ENCODE data around the gene PTPRC.
A peak's percentile ranks its signal among the peaks of the same experiment; 100 is the strongest.

The PTPRC gene

GRCh38 chr1:198648592-198648991 lies 9.8 kb downstream of the PTPRC start:
- DNase-seq, result no peak

DNA sequence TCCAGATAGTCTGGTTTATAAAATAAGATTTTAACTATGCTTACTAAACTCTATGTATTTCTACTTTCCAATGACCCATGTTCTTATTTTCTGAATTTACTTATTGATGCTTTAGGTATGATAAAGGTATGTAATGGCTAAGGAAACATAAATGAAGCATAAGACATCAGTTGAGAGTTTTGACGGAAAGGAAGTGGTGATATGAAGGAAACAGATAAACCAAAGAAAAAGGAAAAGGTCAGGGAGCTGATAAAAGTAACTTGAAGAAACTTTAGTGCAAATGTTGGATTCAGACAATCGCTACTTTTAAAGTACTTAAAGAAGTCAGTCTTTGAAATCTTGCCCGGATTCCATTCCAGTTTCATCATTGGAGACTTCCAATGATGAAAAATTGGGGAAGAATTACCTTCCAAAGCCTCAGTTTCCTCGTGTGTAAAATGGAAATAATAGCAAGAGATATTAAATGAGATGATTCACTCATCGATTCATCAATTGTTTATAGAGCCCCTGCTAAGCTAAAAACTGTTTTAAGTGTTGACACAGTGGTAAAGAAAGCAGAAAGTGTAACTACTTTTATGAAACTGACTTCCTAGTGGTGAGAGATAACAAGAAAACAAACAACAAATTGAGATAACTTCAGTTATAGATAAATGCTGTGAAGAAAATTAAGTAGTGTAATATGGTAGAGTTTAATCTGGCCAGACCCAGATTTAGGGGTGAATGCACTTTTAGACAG lies 10.6 kb downstream of the PTPRC start:
- DNase-seq, result no peak

GRCh38 chr1:198649968-198650338 lies 11.1 kb downstream of the PTPRC start:
- no peak for DNase-seq

- DNase-seq, result no peak
Measured at GRCh38 chr1:198650506-198650905, 11.7 kb downstream of the PTPRC start.

DNA sequence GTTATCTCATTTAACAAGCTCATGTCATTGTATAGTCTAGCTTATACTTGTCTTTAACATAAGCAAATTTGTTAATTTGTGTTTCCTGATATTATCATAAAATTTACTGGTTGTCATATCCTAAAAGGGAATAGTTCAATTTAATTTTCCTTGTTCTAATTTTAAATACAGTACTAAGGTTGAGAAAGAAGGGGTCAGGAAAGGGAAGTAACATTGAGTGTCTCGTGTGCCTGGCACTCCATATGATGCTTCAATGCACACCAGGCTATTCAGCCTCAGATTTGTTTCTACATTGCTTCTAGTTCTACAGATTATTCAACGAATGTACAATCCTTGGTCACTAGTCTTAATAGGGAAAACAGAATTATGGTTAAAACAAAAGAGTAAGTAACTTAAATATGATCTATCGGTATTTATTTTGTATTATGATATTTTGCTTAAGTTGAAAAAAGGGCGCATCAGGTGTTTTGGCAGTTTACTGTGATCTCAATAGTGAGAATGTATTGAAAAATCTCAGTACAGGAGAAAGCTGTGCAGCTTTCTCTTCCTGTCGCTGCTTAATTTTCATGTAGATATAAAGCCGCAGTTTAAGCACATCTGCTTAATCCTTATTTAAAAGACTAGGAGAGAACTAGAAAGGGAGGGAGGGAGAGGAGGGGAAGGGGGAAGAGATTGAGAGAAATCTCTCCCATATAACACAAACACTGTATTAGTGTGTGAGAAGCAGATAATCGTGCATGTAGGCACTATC lies 13.0 kb downstream of the PTPRC start:
- DNase-seq, result no peak

- DNase-seq, result no peak
Measured at GRCh38 chr1:198653808-198654413, 15.1 kb downstream of the PTPRC start.

- DNase-seq, result no peak
Measured at GRCh38 chr1:198655459-198656121, 16.8 kb downstream of the PTPRC start.

DNA sequence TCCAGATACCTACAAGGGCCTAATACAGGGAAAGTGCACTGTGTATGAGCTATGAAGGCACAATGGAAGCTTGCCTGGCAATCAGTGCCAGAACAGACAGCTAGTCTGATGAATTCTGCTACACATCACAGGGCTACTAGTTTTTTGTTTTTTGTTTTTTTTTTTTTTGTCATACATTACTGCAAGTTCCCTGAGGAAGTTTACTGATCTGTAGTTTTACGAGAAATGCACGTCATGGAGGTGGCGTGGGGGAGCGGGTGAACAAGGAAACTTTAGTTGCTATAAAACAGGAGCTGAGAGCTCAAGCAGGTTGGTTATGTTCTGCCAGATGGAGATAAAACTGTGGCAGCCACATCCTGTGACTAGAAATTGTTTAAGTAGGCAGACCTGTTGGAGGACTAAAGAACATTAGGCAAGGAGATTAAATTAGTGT lies 17.7 kb downstream of the PTPRC start:
- no peak for DNase-seq

- DNase-seq, result peak; percentile 45
Measured at GRCh38 chr1:198657550-198658064, 18.8 kb downstream of the PTPRC start.

DNA sequence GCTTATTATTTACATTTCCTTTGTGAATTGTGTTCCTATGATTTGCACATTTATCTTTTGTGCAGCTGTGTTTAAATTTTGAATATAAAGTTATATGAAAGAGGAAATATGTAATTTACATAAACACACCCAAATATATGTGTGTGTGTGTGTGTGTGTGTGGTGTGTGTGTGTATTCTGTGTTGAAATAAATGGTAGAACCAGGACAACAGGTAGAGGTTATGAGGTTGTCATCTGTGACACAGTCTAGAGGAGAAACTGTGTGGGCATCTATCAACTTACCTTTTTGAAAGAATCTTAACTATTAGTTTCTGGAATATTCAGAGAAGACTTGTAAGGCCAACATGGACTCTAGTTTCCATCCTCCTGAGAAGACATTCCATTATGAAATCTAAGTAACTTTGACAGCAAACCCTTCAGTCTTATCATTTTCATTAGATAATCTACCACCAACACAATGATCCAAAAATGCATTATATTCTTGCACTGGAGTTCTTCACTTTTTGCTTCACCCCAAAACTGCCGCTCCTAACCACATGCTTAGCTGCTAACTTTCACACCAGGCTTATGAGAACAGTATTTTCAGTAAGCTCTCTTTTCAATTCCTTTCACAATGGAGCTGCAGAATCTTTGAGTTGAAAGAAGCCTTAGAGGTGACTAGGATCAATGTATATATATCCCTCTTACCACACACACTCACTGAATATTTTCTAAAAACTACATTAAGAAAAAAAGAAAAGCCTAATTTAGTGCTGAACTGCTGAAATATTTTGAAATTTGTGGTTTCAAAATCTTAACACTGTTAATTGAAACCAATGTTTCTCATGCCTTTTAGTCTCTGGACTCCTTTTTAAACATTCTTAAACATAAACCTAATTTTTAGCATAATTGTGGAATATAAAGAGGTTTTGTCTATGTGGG lies 21.8 kb downstream of the PTPRC start:
- DNase-seq, result no peak

DNA sequence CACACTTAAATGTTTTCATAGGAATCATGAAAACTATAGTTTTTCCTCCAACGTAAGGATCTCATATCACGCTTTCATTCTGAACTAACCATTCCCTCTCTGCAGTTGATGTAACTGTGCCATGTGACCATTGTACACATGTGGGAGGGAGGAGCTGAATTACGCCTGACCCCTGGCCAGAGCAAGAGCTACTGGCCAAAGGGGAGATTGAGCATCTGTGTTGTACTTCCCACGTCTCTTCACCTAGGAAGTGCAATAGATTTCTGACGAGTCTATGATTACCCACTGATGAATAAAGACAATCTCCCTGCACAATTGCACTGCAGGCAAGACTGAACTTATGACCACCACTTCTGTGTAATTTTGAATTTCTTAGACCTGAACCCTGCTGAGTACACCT lies 24.0 kb downstream of the PTPRC start:
- DNase-seq, result no peak

GRCh38 chr1:198664068-198664788 lies 25.4 kb downstream of the PTPRC start:
- no peak for DNase-seq

DNA sequence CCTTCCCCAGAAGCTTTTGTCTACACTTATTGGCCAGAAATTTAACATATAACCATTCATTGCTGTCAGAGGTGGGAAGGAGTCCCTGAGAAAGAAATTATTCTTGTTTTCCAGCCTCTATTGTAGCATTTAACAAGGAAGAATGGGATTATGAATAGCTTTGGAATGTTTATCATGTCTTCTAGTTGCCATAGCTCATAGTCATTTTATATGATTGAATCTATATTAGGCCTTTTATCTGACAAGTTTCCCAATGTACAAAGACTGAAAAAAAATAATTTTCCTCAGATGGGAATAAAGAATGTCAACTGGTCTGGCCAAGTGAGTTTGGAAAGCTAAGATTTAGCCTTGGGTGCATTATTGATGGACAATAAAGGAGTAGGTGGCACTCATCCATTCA lies 28.3 kb downstream of the PTPRC start:
- no peak for DNase-seq

- DNase-seq, result no peak
Measured at GRCh38 chr1:198667807-198668206, 29.0 kb downstream of the PTPRC start.

DNA sequence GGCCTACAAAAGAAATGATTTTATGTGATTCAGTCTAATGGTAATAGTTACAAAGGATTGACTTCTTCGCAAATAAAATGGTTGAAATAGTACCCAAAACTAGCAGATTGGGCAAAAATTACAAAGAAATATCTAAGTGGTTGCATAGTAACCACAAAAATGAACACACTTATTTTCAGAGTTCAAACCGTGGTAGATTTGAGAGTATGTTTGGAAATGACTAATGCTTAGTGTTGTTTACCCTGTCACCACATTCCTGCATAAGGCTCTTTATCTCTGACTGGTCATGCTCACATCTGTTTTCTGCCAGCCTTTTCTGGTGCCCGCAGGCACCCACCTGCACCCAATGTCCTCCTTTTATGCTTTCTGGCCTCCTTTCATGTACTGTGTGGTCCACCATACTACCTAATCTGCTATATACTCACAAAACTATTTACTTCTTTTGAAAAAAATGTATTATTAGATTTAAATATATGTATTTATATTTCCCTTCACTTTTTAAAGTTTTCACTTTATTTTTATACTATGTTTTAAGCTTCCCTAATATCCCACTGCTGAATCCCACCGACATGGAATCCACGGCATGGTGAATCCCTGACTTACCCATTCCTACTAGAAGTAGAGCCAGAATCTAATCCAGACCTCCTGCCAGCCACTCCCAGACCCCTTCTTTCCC lies 30.3 kb downstream of the PTPRC start:
- DNase-seq, result no peak

DNA sequence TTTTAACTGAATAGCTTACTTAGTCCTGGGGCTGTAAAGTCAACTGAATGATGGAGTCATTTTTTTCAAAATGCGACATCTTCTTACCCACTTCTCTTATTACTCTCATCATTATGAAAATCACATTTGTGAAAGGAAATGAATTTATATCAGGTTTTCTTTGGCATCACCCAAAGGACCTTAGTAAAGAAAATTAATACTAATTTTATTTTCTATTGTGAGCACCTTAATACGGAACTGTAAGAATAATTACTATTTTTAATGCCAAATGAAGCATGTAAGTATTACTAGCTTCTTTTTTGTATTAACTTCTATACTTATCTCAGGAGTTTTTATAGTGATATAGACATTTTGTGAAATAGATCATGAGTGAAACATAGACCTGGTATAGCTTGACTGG lies 30.9 kb downstream of the PTPRC start:
- DNase-seq, result no peak

GRCh38 chr1:198671136-198671535 lies 32.3 kb downstream of the PTPRC start:
- no peak for DNase-seq

- DNase-seq, result no peak
Measured at GRCh38 chr1:198672124-198672523, 33.3 kb downstream of the PTPRC start.

- DNase-seq, result no peak
Measured at GRCh38 chr1:198674009-198674408, 35.2 kb downstream of the PTPRC start.

- DNase-seq, result peak; percentile 47
Measured at GRCh38 chr1:198676253-198676652, 37.4 kb downstream of the PTPRC start.

DNA sequence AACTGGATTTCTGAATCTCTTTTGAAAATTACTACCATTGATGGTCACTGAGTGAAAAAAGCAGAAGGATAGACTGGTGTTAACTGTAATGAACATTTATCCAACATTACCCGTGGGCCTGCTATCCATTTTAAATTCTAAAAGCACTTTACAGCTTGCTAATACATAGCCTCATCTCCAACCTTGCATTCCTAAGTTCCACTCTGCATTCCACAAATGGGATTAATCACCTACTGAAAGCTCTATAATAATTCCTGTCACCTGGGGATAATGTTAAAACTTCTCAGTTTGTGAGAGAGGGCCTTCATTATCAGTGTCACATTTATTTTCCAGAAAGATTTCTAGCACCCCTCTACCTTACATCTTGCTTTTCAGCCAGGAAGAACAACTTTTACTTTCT lies 38.2 kb downstream of the PTPRC start:
- no peak for DNase-seq
